Stomach smooth muscle (tissue), 2 donors: ENCODE results near the gene LBX2.
A peak's percentile ranks its signal among the peaks of the same experiment; 100 is the strongest.

Experiments
- H3K27ac ChIP-seq: one replicate; pipeline ENCODE4 v1.7.0; 2013; ENCODE audit warnings: mild to moderate bottlenecking, low read length, inconsistent platforms
- H3K27me3 ChIP-seq, 2 donors: one replicate each; pipeline ENCODE4 v1.7.0; 2013; ENCODE audit warnings: low read length in 2 of 2; ENCODE audit not compliant: insufficient read depth in 2 of 2, control insufficient read depth in 1 of 2
- H3K36me3 ChIP-seq, 2 donors: one replicate each; pipeline ENCODE4 v1.7.0; 2013; ENCODE audit warnings: low read length in 2 of 2; ENCODE audit not compliant: control insufficient read depth in 2 of 2, insufficient read depth in 2 of 2
- H3K4me1 ChIP-seq: one replicate; pipeline ENCODE4 v1.7.0; 2013; ENCODE audit warnings: low read length; ENCODE audit not compliant: control insufficient read depth, insufficient read depth
- H3K4me3 ChIP-seq, 2 donors: one replicate each; pipeline ENCODE4 v1.7.0; 2013; ENCODE audit warnings: low read length in 2 of 2
- H3K9ac ChIP-seq, 2 donors: one replicate each; pipeline ENCODE4 v1.7.0; 2013; ENCODE audit warnings: low read length in 2 of 2, mild to moderate bottlenecking in 1 of 2
- H3K9me3 ChIP-seq, 2 donors: one replicate each; pipeline ENCODE4 v1.7.0; 2013; ENCODE audit warnings: low read length in 2 of 2; ENCODE audit not compliant: control insufficient read depth in 2 of 2
- donor health status: healthy.
- donor health status: Pancreatic carcinoma.

LBX2 gene

DNA sequence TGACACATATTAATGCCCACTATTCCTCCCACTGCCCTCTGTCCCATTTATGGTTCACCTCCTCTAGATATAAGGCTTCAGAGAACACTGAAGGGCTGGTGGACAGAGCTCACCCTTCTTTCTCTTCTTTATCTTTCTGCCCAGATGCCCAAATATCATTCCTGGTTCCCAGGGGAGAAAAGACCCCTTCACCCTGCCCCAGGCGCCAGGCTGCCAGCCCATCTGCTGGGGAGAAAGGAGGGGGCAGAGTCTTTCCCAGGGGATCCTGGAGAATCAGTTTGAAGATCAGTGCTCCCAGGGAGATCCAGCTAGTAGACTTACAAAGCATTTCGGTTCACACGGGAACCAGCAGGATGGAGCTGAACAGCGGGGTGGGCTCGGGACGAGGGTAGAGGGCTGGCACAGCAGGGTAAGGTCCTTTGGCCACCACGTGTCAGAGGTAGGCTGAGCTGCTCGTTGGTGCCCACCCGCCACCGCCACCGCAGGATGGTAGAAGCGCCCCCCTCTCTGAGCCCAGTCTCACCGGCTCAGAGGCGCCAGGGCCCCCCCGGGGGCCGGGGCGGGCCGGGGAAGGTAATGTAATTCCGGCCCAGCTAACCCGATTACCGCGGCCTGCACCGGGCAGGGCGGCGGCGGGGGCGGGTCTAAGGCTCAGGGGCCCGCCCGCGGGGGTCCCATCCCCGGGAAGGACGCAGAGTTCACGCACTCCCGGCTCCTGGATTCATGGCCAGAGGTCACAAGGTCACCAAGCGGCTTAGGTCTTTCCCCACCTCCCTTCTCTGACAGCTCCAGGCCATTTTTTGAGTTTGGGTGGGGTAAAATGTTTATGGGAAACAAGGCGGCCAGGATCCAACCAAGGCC, 13.6 kb upstream of the LBX2 start:
- Histone ChIP-seq H3K9me3 (no peaks in the 10 kb centered on the region), H3K4me1 (peaks cover 25% of the 10 kb centered on the region), H3K36me3 (no peaks in the 10 kb centered on the region), H3K4me3 (no peak overlapping the region), H3K27me3 (peaks cover 65 to 72% of the 10 kb centered on the region in 2 donors), H3K27ac (no peak overlapping the region), H3K9ac (no peak overlapping the region)

DNA sequence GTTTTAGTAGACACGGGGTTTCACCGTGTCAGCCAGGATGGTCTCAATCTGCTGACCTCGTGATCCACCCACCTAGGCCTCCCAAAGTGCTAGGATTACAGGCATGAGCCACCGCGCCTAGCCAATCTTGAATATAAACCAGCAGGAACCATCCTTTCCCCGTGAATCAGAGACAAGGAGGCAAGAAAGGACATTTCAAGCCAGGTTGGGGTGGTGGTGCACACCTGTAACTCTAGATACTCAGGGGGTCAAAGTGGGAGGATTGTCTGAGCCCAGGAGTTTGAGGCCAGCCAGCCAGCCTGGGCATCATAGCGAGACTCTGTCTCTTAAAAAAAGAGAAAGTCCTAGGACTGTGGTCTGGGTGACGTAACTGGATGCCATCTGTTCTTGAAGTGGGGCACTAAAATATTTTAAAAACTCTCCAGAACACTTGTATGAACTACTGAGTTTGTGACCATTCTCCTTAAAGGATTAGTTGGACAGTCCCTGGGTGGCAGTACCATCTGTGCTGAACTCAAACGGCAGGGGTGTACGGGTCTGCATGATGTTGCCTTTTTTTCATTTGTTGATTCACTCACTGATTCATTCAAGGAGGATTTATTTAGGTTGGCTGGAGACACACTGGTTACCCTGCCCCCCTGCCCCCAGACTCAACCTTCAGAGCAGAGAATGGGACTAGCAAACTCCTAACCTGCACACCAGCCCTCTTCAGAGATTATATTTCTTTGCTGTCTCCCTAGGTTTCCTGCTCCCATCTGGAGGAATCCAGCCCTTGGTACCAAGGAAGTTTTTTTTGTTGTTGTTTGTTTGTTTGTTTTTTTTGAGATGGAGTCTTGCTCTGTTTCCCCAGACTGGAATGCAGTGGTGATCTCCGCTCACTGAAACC, 11.9 kb upstream of the LBX2 start:
- Histone ChIP-seq H3K27me3 (peaks cover 51 to 63% of the 10 kb centered on the region in 2 donors), H3K27ac (no peak overlapping the region), H3K36me3 (peaks cover 0 to 2% of the 10 kb centered on the region in 2 donors), H3K4me1 (peaks cover 36% of the 10 kb centered on the region), H3K9me3 (no peaks in the 10 kb centered on the region), H3K4me3 (no peak overlapping the region), H3K9ac (no peak overlapping the region)

DNA sequence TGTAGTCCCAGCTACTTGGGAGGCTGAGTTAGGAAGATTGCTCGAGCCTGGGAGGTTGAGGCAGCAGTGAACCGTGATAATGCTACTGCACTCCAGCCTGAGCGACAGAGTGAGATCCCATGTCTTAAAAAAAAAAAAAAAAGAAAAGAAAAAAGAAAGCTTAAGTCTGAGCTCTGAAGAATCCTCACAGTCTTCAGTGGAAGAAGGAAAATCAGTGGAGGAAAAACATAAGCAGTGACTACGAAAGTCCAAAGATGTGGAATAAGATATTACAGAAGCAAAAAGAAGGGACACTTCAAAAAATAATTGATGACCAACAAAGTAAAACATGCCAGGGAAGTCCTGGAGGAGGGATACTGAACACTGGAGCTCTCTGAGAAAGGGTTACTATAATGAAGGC, 10.9 kb upstream of the LBX2 start:
- H3K36me3 ChIP-seq = peaks cover 8 to 10% of the 10 kb centered on the region in 2 donors
- no peak overlapping the region for H3K27ac ChIP-seq
- H3K4me3 ChIP-seq = no peak overlapping the region
- H3K27me3 ChIP-seq = peaks cover 49 to 52% of the 10 kb centered on the region in 2 donors
- peaks cover 37% of the 10 kb centered on the region for H3K4me1 ChIP-seq
- H3K9me3 ChIP-seq = no peaks in the 10 kb centered on the region
- H3K9ac ChIP-seq = no peak overlapping the region

DNA sequence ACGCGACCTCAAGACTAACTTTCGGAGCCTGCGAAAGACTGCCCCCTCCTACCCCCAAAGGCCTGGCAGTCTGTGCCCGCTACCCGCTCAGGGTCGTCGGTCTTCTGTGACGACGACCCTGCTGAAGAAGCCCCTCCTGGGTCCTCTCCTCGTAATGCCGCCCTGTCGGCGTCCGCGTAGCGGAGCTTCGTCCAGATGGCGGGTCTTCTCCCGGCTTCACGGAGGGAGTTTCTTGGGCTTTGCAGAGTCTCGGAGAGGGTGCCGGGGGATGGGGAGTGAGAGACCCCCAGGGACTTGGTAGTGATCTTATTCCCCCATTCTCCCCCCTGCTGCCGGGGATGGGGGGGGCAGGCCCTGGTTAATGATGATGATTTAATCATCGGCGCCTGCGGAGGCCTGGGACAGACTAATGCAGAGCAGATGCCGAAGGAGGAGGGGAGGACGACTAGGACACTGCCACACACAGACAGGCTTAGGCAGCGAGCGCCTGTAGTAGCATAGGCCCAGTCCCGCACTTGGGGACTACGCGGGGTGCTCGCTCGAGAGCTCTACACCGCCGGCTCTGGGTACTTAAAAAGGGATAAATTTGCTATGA, 8.6 kb upstream of the LBX2 start:
- no peaks in the 10 kb centered on the region for H3K9me3 ChIP-seq
- peak overlapping the region; percentile 97 for H3K27ac ChIP-seq
- peaks cover 9 to 10% of the 10 kb centered on the region in 2 donors for H3K36me3 ChIP-seq
- peaks cover 41 to 44% of the 10 kb centered on the region in 2 donors for H3K27me3 ChIP-seq
- H3K4me3 ChIP-seq = peak overlapping the region; percentile 98
- H3K4me1 ChIP-seq = peaks cover 34% of the 10 kb centered on the region
- peak overlapping the region; percentile 95 to 99 for H3K9ac ChIP-seq

DNA sequence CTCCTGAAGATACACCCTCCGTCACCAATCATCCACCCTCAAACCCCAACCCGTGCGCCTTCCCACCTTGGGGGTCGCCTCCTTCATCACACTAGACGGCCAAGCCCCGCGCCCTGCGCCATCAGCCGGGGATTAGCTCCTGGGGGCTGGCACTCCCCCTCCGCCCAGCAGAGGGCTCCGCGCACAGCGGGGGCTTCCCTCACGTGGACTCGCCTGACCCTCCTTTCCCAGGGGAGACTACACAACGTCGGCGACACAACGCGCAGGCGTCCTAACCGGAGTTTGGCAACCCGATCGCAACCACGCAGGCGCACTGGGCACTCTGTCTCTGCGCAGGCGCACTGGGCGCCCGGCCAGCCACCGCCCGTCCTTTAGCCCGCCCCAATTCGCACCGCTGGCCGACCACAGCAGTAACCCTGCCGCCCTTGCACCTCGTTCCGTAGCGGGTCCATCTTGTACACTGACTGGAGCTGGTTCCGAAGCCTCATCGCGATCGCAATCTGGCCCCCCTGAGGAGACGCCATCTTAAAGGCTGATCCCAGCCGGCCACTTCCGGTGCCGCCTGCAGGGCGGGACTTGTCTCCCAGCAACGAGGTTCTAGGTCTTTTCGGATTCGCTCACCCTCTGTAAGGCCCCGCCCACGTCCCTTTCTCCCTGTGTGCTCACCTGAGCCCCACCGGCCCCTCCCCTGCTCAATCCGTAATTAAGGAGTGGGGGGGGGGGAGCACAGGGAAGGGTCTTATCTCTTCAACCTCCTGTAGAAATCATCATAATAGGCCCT, 7.9 kb upstream of the LBX2 start, which contains the start of gene PCGF1:
TSS of gene PCGF1 (minus strand) at position 551 of the 781 bp plus-strand sequence. CDS start at position 524, 27 bp downstream.
- H3K4me3 ChIP-seq = peak within 1 kb of the TSS; percentile 98
- peaks cover 9 to 10% of the 10 kb centered on the region in 2 donors for H3K36me3 ChIP-seq
- H3K27ac ChIP-seq = peak within 1 kb of the TSS; percentile 97
- peak within 1 kb of the TSS; percentile 95 to 99 for H3K9ac ChIP-seq
- no peaks in the 10 kb centered on the region for H3K9me3 ChIP-seq
- peaks cover 38 to 45% of the 10 kb centered on the region in 2 donors for H3K27me3 ChIP-seq
- H3K4me1 ChIP-seq = peaks cover 41% of the 10 kb centered on the region

DNA sequence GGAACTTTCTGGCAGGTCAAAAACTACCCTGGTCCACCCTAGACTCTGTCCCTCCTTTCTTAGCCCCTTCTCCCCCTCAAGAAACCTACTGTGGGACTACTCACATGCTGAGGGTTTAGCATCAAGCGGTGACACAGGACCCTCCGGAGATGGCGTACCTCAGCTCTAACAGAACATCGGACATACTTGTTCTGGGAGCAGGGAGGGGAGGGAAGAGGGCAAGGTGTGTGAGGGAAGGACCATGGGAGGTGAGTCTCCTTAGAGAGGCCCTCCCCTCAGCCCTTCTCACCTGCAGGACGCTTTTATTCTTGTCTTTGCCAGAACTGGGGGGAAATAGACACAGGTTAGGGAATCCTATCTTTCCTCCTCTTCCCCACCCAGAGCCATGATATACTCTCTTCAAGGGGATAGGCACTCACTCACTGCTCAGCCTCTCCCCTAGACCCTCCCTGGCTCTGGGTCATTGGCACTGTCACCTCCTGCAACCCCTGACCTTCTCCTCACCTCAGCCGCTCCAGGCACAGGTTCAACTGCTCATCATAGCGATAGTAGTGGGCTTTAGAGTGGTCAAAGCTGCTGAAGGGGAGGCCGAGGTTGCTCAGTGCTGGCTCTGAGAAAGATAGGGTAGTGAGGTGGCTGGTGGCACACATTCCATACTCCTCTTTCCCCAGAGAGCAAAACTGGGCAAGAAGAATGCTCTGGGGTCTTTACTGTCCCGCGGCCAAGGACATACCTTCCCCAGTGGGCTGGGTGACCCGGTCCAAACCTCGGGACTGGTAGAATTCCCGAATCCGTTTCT, 6.2 kb upstream of the LBX2 start:
- Histone ChIP-seq H3K4me1 (peaks cover 45% of the 10 kb centered on the region), H3K27me3 (peaks cover 41 to 49% of the 10 kb centered on the region in 2 donors), H3K4me3 (peak overlapping the region; percentile 33 to 35), H3K9me3 (no peaks in the 10 kb centered on the region), H3K9ac (no peak overlapping the region), H3K36me3 (peaks cover 9 to 10% of the 10 kb centered on the region in 2 donors), H3K27ac (no peak overlapping the region)

DNA sequence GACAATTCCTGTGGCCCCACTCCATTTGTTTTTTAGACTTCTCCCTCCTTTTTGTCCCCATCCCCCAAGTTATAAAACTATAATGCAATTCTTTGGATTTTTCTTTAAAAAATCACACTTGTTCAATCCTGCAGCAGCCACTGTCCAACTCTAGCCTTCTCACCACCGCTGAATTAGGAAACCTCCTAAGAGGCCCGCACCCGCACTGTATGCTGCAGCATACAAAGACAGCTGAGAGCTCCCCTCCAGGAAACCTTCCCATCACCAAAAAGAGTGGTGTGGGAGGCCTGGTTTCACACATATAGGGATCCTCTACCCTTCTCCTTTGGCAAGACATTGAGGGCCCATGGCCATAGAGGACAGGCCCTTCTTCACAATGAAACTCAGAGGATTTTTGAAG, 5.2 kb upstream of the LBX2 start:
- Histone ChIP-seq H3K27me3 (peaks cover 44 to 56% of the 10 kb centered on the region in 2 donors), H3K4me1 (peaks cover 46% of the 10 kb centered on the region), H3K9ac (no peak overlapping the region), H3K36me3 (peaks cover 9 to 10% of the 10 kb centered on the region in 2 donors), H3K4me3 (no peak overlapping the region), H3K27ac (no peak overlapping the region), H3K9me3 (no peaks in the 10 kb centered on the region)

DNA sequence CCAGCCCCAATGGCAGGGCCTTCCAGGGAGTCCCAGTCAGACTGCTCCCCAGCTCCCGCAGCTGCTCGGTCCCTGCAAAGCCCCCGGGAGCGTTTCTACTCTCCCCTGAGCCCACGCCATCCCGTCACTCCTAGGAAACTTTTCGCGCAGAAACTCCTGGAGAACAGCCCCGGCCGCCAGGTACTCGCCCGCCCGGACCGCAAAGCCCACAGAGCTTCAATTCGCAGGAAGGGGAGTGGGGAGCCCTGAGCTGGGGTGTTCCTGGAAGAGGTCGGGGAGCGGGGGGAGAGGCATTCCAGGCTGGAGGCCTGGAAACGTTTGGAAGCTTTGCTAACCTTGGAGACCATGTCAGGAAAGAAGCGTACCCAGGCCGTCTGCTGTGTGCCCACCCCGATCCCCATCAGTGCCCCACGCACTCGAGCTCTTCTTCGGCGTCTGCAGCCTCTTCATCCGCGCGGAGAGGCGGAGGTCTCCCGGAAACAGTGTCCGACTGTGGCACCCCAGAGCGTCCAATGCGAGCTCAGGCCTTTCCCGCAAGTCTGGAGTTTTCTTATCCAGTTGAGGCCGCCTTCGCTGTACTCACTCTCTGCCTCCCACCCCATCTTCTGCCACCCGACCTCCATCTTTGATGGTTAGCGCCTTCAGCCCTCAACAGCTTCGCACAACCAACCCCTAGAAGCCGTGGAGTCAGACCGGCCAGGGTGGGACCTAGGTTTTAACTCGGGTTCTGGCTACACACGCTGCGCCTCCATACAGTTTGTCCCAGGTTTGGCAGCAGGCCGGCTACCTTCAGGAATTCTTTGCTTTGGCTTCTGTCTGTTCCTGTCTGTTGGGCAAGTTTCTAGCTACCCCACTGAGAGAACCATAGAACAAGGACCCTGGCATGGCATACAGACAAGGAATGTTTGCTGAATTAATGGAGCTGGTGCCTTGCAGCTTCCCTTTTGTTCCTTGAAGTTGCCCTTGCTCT, 4.4 kb upstream of the LBX2 start:
- H3K9ac ChIP-seq = peak overlapping the region in 1 of 2 donors; percentile 29
- H3K27me3 ChIP-seq = peaks cover 51 to 61% of the 10 kb centered on the region in 2 donors
- peaks cover 9 to 10% of the 10 kb centered on the region in 2 donors for H3K36me3 ChIP-seq
- H3K27ac ChIP-seq = no peak overlapping the region
- H3K4me3 ChIP-seq = peak overlapping the region; percentile 48 to 70
- peaks cover 54% of the 10 kb centered on the region for H3K4me1 ChIP-seq
- H3K9me3 ChIP-seq = no peaks in the 10 kb centered on the region
